Caco-2 (cell line): ENCODE measurements around the gene MICA. TPM values are rescaled to one million over a fixed set of nuclear protein-coding genes. Genes with fewer than 3 reads are reported as not detected.

Source experiments
- BruUV-seq: library from RNA; stranded (reverse); fragments of 400-500 nt; replicated peaks from 2 replicates; lab custom pipeline; 2021; lab: Mats Ljungman, UMichigan
- CTCF ChIA-PET: fragments of 300-600 bp; sonication (Branson Sonifier 250); formaldehyde crosslinking; loops from one replicate; lab custom pipeline; 2022; ENCODE audit warnings: antibody characterized with exemption; lab: Charles Lee
- POLR2A ChIA-PET: fragments of 300-600 bp; sonication (Branson Sonifier 250); formaldehyde crosslinking; loops from one replicate; lab custom pipeline; 2022; ENCODE audit warnings: antibody characterized with exemption; lab: Charles Lee
- DNase-seq, 2 experiments: peaks; one replicate each; pipeline versions ENCODE4 v3.0.0 to v3.0.0-alpha.2; 2020 to 2022
- H3K27me3 ChIP-seq: replicated peaks from 2 replicates; pipeline ENCODE4 v1.6.0; 2011; ENCODE audit warnings: low read length; ENCODE audit not compliant: control insufficient read depth, insufficient read depth
- H3K36me3 ChIP-seq: 2 replicates; pipeline ENCODE4 v1.5.1; 2011; ENCODE audit warnings: low read length; ENCODE audit not compliant: control insufficient read depth, insufficient read depth
- H3K4me1 ChIP-seq: fragments of 250-450 bp; sonication (Bioruptor Pico); 2 replicates; pipeline ENCODE4 v1.5.1; 2020; ENCODE audit warnings: mild to moderate bottlenecking
- H3K4me3 ChIP-seq: 2 replicates; pipeline ENCODE4 v1.5.1; 2011; ENCODE audit warnings: low read depth, mild to moderate bottlenecking, control low read depth, low read length
- H3K9me3 ChIP-seq: fragments of 250-450 bp; sonication (Bioruptor Pico); 2 replicates; pipeline ENCODE4 v1.5.1; 2020; ENCODE audit warnings: mild to moderate bottlenecking, moderate library complexity
- H3K27ac Mint-ChIP-seq: one replicate; pipeline ENCODE4 v1.8.0; 2022; ENCODE audit warnings: mixed read lengths; ENCODE audit not compliant: unreplicated experiment
- H3K27me3 Mint-ChIP-seq: one replicate; pipeline ENCODE4 v1.8.0; 2022; ENCODE audit warnings: mixed read lengths; ENCODE audit not compliant: insufficient read depth, unreplicated experiment
- H3K36me3 Mint-ChIP-seq: one replicate; pipeline ENCODE4 v1.8.0; 2022; ENCODE audit warnings: mild to moderate bottlenecking, mixed read lengths; ENCODE audit not compliant: insufficient read depth, unreplicated experiment
- H3K4me1 Mint-ChIP-seq: one replicate; pipeline ENCODE4 v1.8.0; 2022; ENCODE audit warnings: low read depth, mixed read lengths; ENCODE audit not compliant: unreplicated experiment
- H3K4me3 Mint-ChIP-seq: one replicate; pipeline ENCODE4 v1.8.0; 2022; ENCODE audit warnings: mild to moderate bottlenecking, moderate library complexity, mixed read lengths; ENCODE audit not compliant: unreplicated experiment
- H3K9me3 Mint-ChIP-seq: one replicate; pipeline ENCODE4 v1.8.0; 2022; ENCODE audit warnings: mixed read lengths; ENCODE audit not compliant: unreplicated experiment
- CTCF ChIP-seq, 2 experiments: fragments of 200-600 bp in 1 of 2; IDR thresholded peaks; 1 replicate in 1 of 2; 2 replicates in 1 of 2; pipeline versions ENCODE4 v1.5.1 to v1.8.0; 2011 to 2022; ENCODE audit warnings: antibody characterized with exemption in 1 of 2, control low read depth in 1 of 2, inconsistent platforms in 1 of 2, low read depth in 1 of 2, low read length in 1 of 2, mild to moderate bottlenecking in 1 of 2, moderate library complexity in 1 of 2; ENCODE audit not compliant: insufficient read depth in 1 of 2, severe bottlenecking in 1 of 2, unreplicated experiment in 1 of 2
- intact Hi-C: fragments of 100-400 bp; cut with micrococcal nuclease; formaldehyde crosslinking; loops from one replicate; pipeline ENCODE4 v1.10.0; 2022; ENCODE audit not compliant: unreplicated experiment
- total RNA-seq: library from RNA; stranded (reverse); gene quantifications from 2 replicates; pipeline ENCODE4 v1.2.3, GENCODE V29; 2022

Gene MICA
- total RNA-seq, 1 experiment from 2014 or later, result 12.6 TPM

- intact Hi-C loops, result no loop called here
- DNase-seq, result no peak
- Mint-ChIP-seq H3K27me3 (peaks cover 19% of the 10 kb centered on the region), H3K9me3 (peaks cover 19% of the 10 kb centered on the region), H3K4me1 (no peaks in the 10 kb centered on the region), H3K36me3 (no peaks in the 10 kb centered on the region), H3K27ac (no peak overlapping the region), H3K4me3 (no peak overlapping the region)
- ChIA-PET POLR2A (no interaction called here), CTCF (no interaction called here)
- BruUV-seq, result no TSS peak
- no peak overlapping the region for H3K4me3 ChIP-seq
- no peaks in the 10 kb centered on the region for H3K36me3 ChIP-seq
- peaks cover 8% of the 10 kb centered on the region; the same call in 1 of the 2 replicates for H3K9me3 ChIP-seq
- H3K4me1 ChIP-seq, result 0 out of 2 replicates have a peak, but pooled peaks cover 2% of the 10 kb centered on the region
- H3K27me3 ChIP-seq, result no peaks in the 10 kb centered on the region; the same call in 1 of the 2 replicates
- no peak for TF ChIP-seq CTCF (IDR thresholded peaks at IDR 0.05; ENCODE audit: insufficient read depth in 1 of 2, low read depth in 1 of 2, low read length in 1 of 2, severe bottlenecking in 1 of 2, unreplicated experiment in 1 of 2)
Measured at GRCh38 chr6:31438222-31438621, 34.8 kb downstream of the MICA start.

GRCh38 chr6:31438677-31439076, 35.3 kb downstream of the MICA start:
- no peaks in the 10 kb centered on the region for H3K4me1 Mint-ChIP-seq
- Histone ChIP-seq H3K9me3 (peaks cover 8% of the 10 kb centered on the region; the same call in 1 of the 2 replicates), H3K36me3 (no peaks in the 10 kb centered on the region), H3K4me3 (no peak overlapping the region), H3K4me1 (0 out of 2 replicates have a peak, but pooled peaks cover 2% of the 10 kb centered on the region), H3K27me3 (no peaks in the 10 kb centered on the region; the same call in 1 of the 2 replicates)
- ChIA-PET POLR2A (no interaction called here), CTCF (no interaction called here)
- no peak overlapping the region for H3K4me3 Mint-ChIP-seq
- no peak for TF ChIP-seq CTCF (IDR thresholded peaks at IDR 0.05; ENCODE audit: insufficient read depth in 1 of 2, low read depth in 1 of 2, low read length in 1 of 2, severe bottlenecking in 1 of 2, unreplicated experiment in 1 of 2)
- BruUV-seq, result no TSS peak
- intact Hi-C loops, result no loop called here
- DNase-seq, result no peak
- no peak overlapping the region for H3K27ac Mint-ChIP-seq
- peaks cover 19% of the 10 kb centered on the region for H3K27me3 Mint-ChIP-seq
- no peaks in the 10 kb centered on the region for H3K36me3 Mint-ChIP-seq
- peaks cover 19% of the 10 kb centered on the region for H3K9me3 Mint-ChIP-seq

- peaks cover 22% of the 10 kb centered on the region for H3K27me3 Mint-ChIP-seq
- no peak overlapping the region for H3K4me3 ChIP-seq
- H3K36me3 ChIP-seq, result no peaks in the 10 kb centered on the region
- no peaks in the 10 kb centered on the region for H3K4me1 Mint-ChIP-seq
- intact Hi-C loops, result loop anchor here (1.0 to 5.0 kb wide), 2 partner anchors 41 to 42 kb away; no protein-coding TSS in a partner anchor
- no peak overlapping the region for H3K27ac Mint-ChIP-seq
- H3K36me3 Mint-ChIP-seq, result no peaks in the 10 kb centered on the region
- H3K27me3 ChIP-seq, result no peaks in the 10 kb centered on the region
- ChIA-PET POLR2A (no interaction called here), CTCF (interaction anchor here (1.1 to 1.6 kb wide), 5 partner anchors 38 to 611 kb away, joined by 3 to 5 read pairs (median 4); partner anchors contain the start of gene MICA)
- H3K9me3 ChIP-seq, result peaks cover 8% of the 10 kb centered on the region; the same call in 1 of the 2 replicates
- BruUV-seq, result no TSS peak
- 0 out of 2 replicates have a peak, but pooled peaks cover 2% of the 10 kb centered on the region for H3K4me1 ChIP-seq
- peaks cover 13% of the 10 kb centered on the region for H3K9me3 Mint-ChIP-seq
- no peak overlapping the region for H3K4me3 Mint-ChIP-seq
- DNase-seq, result peak; percentile 75 to 85
- TF ChIP-seq CTCF (IDR thresholded peaks at IDR 0.05; ENCODE audit: insufficient read depth in 1 of 2, low read depth in 1 of 2, low read length in 1 of 2, severe bottlenecking in 1 of 2, unreplicated experiment in 1 of 2), result peak; percentile 88
Measured at GRCh38 chr6:31441365-31442267, 38.2 kb downstream of the MICA start.
